Stimulated activated CD8-positive, alpha-beta memory T cell treated with anti-CD3 and anti-CD28 coated beads, Interleukin-12 subunit alpha, Interleukin-12 subunit beta, amount 100 ng/mL, for 4 hours (primary cell): ENCODE data around the gene WWOX.

Source experiments
- DNase-seq: peaks from one replicate; pipeline ENCODE4 v3.0.0-alpha.2; 2020; ENCODE audit warnings: low read depth

The WWOX gene

GRCh38 chr16:78955206-78955605, 855.8 kb downstream of the WWOX start:
- DNase-seq, result no peak

DNA sequence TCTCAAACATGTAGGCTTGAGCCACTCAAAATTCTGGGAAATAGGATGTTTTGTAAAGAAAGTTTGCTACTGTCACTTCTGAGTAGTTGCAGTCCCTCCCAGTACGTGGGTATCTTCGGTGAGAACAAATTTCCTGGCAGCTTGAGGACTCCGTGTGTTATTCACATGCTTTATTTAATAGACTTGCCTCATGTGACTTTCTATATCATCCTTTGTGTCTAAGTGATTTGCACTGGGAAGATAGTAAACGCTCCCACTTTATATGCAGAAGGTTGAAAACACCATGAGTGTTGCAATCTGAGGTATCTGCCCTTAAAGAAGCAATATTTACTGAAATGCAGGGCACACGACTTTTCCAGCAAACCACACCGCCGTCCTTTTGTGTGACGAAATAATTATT, 857.4 kb downstream of the WWOX start:
- no peak for DNase-seq

DNA sequence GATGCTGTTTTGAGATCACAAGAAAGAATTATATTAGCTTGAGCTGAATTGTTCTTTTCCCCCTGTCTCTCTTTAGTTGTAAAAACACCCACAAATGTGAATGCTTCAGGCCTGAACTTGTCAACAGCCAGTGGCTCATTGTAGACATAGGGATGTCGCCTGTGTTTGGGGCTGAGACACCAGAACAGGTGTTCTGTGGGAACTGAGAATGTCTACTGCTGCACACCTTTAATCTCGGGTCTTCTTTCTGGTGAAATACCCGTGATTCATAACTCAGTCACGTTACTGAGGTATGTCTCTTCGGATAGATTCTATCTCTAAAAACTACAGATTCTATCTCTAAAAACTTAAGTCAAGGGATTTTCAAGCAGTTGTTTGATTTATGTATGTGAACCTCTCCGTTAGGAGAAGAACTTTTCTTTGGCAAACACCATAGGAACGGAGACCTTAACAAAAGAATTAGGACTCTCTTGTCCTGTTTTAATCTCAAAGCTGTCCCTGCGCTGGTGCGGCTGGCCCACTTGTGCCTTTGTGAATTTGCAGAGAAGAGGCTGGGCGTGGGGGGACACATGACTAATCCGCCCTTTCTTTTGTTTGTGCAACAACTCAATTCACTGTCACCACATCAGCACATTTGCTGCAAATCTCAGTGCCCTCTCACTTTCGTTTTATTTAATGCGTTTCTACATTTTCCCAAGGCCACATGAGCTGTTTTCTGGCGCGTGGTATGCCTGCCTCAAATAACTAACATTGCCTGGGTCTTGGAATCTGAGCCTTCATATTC, 858.1 kb downstream of the WWOX start:
- no peak for DNase-seq

- no peak for DNase-seq
These were observed 862.0 kb downstream of the WWOX start for GRCh38 chr16:78961464-78961863.

- no peak for DNase-seq
These were observed 863.0 kb downstream of the WWOX start for GRCh38 chr16:78962457-78962929.

DNA sequence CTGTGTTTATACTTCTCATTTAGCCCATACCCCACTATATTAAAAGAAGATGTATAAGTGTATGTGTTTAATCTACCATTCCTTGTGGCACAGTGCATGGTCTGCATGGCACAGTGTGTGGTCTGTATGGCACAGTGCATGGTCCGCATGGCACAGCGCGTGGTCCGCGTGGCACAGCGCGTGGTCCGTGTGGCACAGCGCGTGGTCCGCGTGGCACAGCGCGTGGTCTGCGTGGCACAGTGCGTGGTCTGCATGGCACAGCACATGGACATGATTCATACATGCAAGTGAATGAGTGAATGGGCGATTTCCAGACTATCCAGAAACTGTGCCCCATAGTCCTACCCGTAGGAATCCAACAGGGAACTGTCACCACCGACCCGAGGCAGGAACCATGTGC, 868.5 kb downstream of the WWOX start:
- no peak for DNase-seq

DNA sequence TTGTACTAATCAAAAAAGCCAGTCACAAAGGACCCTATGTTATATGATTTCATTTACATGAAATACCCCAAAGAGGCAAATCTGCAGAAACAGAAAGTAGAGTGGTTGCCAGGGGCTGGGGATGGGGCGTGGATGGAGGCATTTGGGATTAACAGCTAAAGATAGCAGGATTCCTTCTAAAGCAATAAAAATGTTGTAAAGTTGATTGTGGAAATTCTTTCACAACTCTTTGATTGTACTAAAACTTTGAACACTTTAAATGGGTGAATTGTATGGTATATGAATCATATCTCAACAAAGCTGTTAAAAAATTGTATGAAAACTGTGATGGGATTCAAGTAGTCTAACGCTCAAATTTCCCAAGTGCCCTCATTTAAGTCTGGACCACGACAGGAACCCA, 870.3 kb downstream of the WWOX start:
- DNase-seq, result no peak

GRCh38 chr16:78970650-78971049, 871.2 kb downstream of the WWOX start:
- DNase-seq, result no peak

GRCh38 chr16:78972006-78972405, 872.6 kb downstream of the WWOX start:
- no peak for DNase-seq

DNA sequence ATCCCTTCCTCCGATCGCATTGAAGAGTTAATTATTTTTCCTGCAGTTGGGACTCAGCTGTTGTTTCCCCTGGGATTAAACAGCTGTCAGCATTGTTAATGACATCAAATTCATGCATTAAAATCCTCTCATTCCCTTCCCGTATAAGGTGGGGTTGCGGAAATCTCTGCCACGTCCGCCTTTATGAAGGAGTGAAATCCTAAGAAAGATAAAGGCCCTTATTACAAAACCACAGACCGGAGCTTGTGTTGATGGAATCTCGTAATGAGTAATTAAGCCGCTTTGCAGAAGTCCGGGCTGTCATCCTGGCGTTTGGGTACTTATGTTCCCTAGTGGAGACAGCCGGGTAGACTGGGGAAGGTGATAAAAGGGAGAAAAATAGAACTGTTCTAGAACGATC, 873.5 kb downstream of the WWOX start:
- DNase-seq, result no peak

DNA sequence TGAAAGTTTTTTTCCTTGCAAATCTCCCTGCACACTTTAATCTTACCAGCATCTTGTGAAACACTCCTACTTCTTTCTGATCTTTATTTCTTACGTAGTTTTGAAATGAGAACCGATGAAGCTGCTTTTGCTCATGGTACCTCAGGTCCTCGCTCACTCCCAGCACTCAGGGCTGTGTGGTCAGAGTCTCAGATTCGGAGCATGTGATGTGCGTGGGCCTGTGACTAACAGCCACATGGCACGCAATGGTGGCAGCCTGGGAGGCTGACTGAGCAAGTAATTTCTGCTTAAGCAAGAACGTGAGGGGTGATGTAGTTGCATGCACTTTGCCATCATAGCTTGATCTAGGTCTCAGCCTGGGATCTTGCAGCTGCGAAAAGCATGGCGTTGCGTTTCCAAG, 876.8 kb downstream of the WWOX start:
- DNase-seq, result no peak

GRCh38 chr16:78980825-78981224, 881.4 kb downstream of the WWOX start:
- no peak for DNase-seq

DNA sequence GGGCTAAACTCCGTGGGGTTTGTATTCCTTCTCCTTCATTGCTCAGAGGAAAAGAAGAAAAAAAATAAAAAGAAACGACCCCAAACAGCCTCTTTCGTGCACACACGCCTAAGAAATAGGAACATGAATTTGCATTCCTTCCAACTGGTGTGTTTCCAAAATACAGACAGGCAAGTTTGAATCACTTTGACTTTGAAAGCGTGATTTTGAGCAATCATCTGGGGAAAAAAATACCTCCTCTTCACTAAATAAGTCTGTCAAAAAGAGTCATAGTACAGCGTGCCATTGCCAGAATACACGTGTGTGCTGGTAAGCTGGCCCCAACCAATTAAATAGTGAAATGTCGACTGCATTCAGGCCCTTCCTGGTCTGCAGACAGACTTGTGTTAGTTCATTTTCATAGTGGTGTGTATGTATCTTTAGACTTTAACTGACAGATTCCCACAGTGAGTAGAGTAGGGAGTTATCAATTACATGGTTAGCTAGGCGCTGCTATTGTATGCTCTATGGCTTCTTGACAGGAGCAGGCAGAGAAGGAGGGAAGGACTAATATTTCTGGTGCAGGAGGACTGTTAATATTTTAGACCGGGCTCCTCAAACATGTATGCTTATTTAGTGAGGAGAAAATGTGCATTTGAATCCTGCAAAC, 882.8 kb downstream of the WWOX start:
- DNase-seq, result no peak

GRCh38 chr16:78984324-78984723, 884.9 kb downstream of the WWOX start:
- no peak for DNase-seq

- DNase-seq, result no peak
These were observed 885.5 kb downstream of the WWOX start for GRCh38 chr16:78984887-78985464.

GRCh38 chr16:78985716-78986605, 886.5 kb downstream of the WWOX start:
- DNase-seq, result no peak

GRCh38 chr16:78987666-78988065, 888.2 kb downstream of the WWOX start:
- no peak for DNase-seq

DNA sequence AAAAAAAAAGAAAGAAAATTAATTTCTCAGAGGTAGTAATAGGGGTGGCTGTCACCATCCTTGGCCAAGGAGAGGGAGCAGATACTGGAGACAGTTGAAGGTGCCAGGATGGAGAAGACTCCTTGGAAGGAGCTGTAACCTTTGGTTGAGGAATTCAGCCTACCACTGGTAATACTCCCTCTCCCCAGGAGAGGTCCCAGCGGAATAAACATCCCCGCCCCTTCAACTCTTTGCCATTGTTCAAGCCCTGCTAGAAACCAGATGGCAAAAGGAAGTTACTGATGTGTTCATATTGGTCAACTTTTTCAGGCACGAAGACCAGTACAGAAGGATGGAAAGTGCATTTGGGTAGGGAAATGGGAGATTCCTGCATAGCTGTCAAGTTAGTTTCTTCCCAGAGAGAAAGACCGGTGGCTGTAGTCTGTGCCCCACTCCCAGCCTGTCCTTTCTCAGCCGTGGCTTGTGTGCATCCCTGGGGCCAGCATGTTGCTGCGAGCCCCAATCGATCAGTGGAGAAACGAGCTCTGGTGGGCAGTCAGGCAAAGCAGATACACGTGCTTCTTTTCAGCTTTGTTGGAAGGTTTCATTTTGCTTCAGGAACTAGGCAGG, 889.0 kb downstream of the WWOX start:
- DNase-seq, result no peak

DNA sequence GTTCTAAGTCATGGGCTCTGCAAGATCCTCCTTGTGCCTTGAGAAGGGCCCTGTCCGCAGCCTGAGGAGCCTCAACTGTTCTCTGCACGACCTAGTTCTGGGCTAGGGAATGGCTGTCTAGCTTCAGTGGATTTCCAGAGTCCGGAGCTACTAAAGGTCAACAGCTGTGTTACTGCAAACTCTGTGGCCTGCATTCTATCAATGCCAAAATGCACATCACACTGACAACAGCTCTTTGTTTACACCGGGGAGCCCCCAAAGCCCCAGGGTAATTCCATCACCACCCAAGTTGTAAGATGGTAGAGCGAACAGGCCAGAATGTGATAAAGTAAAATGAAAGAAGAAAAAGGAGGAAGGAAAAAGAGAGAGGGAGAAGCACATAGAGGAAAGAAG, 890.9 kb downstream of the WWOX start:
- no peak for DNase-seq

- no peak for DNase-seq
These were observed 892.5 kb downstream of the WWOX start for GRCh38 chr16:78992001-78992400.

GRCh38 chr16:78993346-78993745, 893.9 kb downstream of the WWOX start:
- DNase-seq, result no peak
